Right atrium auricular region (tissue), 2 donors: ENCODE results near the gene MYO18B. TPM values are rescaled to one million over a fixed set of nuclear protein-coding genes. Genes with fewer than 3 reads are reported as not detected.

Experiments
- DNase-seq: peaks from one replicate; pipeline ENCODE4 v3.0.0-alpha.2; 2019; ENCODE audit warnings: low spot score
- H3K27ac ChIP-seq, 2 donors: fragments of 200-600 bp; sonication (generic); 1 replicate in 1 of 2; 2 replicates in 1 of 2; pipeline ENCODE4 v1.5.1; 2016 to 2019
- H3K27me3 ChIP-seq, 2 donors: fragments of 200-600 bp; sonication (generic); one replicate each; pipeline versions ENCODE4 v1.5.1 to v1.6.0; 2017 to 2019
- H3K36me3 ChIP-seq: fragments of 200-600 bp; sonication (generic); one replicate; pipeline ENCODE4 v1.5.1; 2016
- H3K4me1 ChIP-seq, 2 donors: fragments of 200-600 bp; sonication (generic); one replicate each; pipeline versions ENCODE4 v1.5.1 to v1.6.0; 2017 to 2019
- H3K4me3 ChIP-seq, 2 donors: fragments of 200-600 bp; sonication (generic); 1 replicate in 1 of 2; 2 replicates in 1 of 2; pipeline ENCODE4 v1.5.1; 2017 to 2019; ENCODE audit warnings: mild to moderate bottlenecking in 1 of 2, moderate library complexity in 1 of 2
- H3K9me3 ChIP-seq, 2 donors: fragments of 200-600 bp; sonication (generic); one replicate each; pipeline ENCODE4 v1.5.1; 2019
- total RNA-seq, 2 donors: library from RNA; depleted of rRNA; stranded (reverse); fragments of >200 nt; gene quantifications; one replicate each; pipeline ENCODE4 v1.1.0, GENCODE V29; 2016
- TF ChIP-seq, protein P1 (sequence below), 2 donors: fragments of 200-600 bp; sonication (generic); IDR thresholded peaks; one replicate each; pipeline ENCODE4 v1.5.1; 2019; ENCODE audit warnings: antibody characterized with exemption in 2 of 2

Gene MYO18B
- total RNA-seq, 2 donors from 2014 or later = 119 to 247 TPM

DNA sequence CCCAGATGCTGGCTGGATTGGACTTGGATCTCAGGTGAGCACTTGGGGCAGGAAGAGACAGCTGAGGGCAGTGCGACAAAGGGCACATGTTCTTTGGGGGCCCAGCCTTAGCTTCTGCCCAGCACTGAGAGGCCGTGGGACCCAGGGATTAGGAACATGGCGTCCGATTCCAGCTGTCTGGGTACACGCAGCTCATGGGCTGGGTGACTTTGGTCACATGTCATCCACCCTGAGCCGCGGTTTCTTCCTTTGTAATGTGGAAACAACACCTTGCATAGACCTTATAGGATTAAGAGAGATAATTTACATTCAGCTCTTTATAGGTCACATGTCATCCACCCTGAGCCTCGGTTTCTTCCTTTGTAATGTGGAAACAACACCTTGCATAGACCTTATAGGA, 39.8 kb downstream of the MYO18B start:
- peaks cover 88% of the 10 kb centered on the region for H3K36me3 ChIP-seq
- DNase-seq = no peak
- H3K9me3 ChIP-seq = no peaks in the 10 kb centered on the region
- H3K27me3 ChIP-seq = no peaks in the 10 kb centered on the region
- TF ChIP-seq, protein P1, sequence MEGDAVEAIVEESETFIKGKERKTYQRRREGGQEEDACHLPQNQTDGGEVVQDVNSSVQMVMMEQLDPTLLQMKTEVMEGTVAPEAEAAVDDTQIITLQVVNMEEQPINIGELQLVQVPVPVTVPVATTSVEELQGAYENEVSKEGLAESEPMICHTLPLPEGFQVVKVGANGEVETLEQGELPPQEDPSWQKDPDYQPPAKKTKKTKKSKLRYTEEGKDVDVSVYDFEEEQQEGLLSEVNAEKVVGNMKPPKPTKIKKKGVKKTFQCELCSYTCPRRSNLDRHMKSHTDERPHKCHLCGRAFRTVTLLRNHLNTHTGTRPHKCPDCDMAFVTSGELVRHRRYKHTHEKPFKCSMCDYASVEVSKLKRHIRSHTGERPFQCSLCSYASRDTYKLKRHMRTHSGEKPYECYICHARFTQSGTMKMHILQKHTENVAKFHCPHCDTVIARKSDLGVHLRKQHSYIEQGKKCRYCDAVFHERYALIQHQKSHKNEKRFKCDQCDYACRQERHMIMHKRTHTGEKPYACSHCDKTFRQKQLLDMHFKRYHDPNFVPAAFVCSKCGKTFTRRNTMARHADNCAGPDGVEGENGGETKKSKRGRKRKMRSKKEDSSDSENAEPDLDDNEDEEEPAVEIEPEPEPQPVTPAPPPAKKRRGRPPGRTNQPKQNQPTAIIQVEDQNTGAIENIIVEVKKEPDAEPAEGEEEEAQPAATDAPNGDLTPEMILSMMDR (IDR thresholded peaks at IDR 0.05) = no peak
- H3K4me1 ChIP-seq = no peaks in the 10 kb centered on the region
- H3K27ac ChIP-seq = no peak overlapping the region
- H3K4me3 ChIP-seq = no peak overlapping the region

DNA sequence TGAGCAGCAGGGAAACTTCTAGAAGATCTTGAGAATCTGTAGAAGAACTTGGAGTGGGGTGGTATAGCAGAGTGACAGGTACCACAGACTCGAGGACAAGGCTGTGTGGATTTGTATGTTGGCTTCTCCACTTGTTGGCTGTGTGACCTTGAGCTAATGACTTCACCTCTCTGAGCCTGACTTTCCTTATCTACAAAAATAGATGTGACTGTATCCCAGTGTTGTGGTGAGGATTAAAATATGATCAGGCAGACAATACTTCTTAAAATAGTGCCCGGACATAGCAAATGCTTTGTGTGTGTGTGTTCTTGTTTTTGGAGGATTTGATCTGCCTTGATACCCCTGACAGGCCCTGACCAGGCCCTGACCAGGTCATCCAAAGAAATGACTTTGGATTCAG, 40.8 kb downstream of the MYO18B start:
- Histone ChIP-seq H3K27ac (no peak overlapping the region), H3K4me1 (no peaks in the 10 kb centered on the region), H3K4me3 (no peak overlapping the region), H3K9me3 (no peaks in the 10 kb centered on the region), H3K36me3 (peaks cover 94% of the 10 kb centered on the region), H3K27me3 (no peaks in the 10 kb centered on the region)
- TF ChIP-seq, protein P1 (IDR thresholded peaks at IDR 0.05) = no peak
- no peak for DNase-seq

- Histone ChIP-seq H3K9me3 (no peaks in the 10 kb centered on the region), H3K36me3 (peaks cover 94% of the 10 kb centered on the region), H3K27ac (no peak overlapping the region), H3K4me1 (no peaks in the 10 kb centered on the region), H3K27me3 (no peaks in the 10 kb centered on the region), H3K4me3 (no peak overlapping the region)
- no peak for DNase-seq
- TF ChIP-seq, protein P1 (IDR thresholded peaks at IDR 0.05) = no peak
Observed at GRCh38 chr22:25783856-25784255, 41.9 kb downstream of the MYO18B start.

DNA sequence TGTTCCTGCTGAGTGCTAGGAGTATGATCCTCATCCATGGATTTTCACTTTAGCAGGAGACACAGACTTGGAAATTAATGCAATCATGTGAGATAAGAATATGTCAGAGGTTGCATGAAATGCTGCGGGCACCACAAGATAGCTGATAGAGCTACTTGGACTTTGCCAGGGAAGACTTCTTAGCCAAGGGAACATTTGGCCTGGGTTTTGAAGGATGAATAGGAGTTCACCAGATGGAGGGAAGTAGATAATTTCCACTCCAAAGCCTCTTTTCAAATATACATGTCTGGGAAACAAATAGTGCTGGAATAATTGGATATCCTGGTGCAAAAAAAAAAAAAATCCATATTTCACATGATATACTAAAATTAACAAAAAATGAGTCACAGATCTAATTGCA, 44.2 kb downstream of the MYO18B start:
- no peak overlapping the region for H3K27ac ChIP-seq
- no peaks in the 10 kb centered on the region for H3K27me3 ChIP-seq
- TF ChIP-seq, protein P1 (IDR thresholded peaks at IDR 0.05) = no peak
- no peak for DNase-seq
- H3K4me1 ChIP-seq = no peaks in the 10 kb centered on the region
- no peaks in the 10 kb centered on the region for H3K9me3 ChIP-seq
- no peak overlapping the region for H3K4me3 ChIP-seq
- H3K36me3 ChIP-seq = peaks cover 83% of the 10 kb centered on the region

DNA sequence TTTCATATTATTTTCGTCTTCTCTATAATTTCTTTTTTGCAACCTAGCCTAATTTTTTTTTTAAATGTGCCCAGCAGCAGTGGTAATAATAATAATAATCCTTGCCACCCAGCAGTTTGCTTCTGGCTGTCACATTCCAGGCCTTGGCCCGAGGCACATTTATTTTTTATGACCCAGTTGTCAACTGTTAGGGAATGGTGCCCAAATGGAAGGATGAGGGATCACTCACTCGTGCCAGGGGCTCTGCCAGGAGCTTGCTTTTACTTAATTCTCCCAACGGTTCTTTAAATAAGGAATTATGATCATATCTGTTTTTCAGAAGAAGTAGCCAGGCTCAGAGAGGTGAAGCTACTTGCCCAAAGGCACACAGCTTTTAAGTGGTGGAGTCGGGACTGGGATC, 49.6 kb downstream of the MYO18B start:
- no peak overlapping the region for H3K27ac ChIP-seq
- H3K36me3 ChIP-seq = peaks cover 57% of the 10 kb centered on the region
- no peak overlapping the region for H3K4me3 ChIP-seq

DNA sequence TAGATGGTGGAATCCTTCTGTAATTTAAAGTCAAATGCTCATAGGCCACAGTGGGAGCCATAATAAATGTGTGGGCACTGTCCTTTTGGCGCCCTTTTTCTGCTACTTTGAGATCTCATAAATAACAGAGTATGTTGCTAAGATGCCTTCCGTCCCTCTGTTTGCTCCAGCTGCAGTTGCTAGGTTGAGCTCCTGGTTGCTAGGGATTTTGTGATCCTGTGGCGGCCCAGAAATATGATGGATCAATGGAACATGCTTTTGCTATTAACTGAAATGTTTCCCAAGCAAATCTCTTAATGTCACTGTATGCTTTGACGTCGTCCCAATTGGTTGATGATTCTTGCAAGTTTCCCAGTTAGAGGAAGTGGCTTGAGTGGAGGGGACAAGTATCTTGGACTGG, 53.5 kb downstream of the MYO18B start:
- H3K4me1 ChIP-seq = no peaks in the 10 kb centered on the region
- TF ChIP-seq, protein P1 (IDR thresholded peaks at IDR 0.05) = no peak
- H3K4me3 ChIP-seq = no peak overlapping the region
- no peaks in the 10 kb centered on the region for H3K9me3 ChIP-seq
- no peak overlapping the region for H3K27ac ChIP-seq
- H3K36me3 ChIP-seq = peaks cover 56% of the 10 kb centered on the region
- no peak for DNase-seq
- no peaks in the 10 kb centered on the region for H3K27me3 ChIP-seq

More for the DNA sequence above, 49.6 kb downstream of the MYO18B start:
- H3K27me3 ChIP-seq = no peaks in the 10 kb centered on the region
- no peaks in the 10 kb centered on the region for H3K4me1 ChIP-seq
- no peak for DNase-seq
- TF ChIP-seq, protein P1 (IDR thresholded peaks at IDR 0.05) = no peak
- no peaks in the 10 kb centered on the region for H3K9me3 ChIP-seq
